Stimulated activated CD4-positive, alpha-beta T cell treated with anti-CD3 and anti-CD28 coated beads, Interleukin-2, amount 100 ng/mL, for 48 hours (primary cell): ENCODE measurements around the gene MME.

Source experiments
- DNase-seq, 2 donors: peaks; one replicate each; pipeline ENCODE4 v3.0.0-alpha.2; 2020

MME gene

DNA sequence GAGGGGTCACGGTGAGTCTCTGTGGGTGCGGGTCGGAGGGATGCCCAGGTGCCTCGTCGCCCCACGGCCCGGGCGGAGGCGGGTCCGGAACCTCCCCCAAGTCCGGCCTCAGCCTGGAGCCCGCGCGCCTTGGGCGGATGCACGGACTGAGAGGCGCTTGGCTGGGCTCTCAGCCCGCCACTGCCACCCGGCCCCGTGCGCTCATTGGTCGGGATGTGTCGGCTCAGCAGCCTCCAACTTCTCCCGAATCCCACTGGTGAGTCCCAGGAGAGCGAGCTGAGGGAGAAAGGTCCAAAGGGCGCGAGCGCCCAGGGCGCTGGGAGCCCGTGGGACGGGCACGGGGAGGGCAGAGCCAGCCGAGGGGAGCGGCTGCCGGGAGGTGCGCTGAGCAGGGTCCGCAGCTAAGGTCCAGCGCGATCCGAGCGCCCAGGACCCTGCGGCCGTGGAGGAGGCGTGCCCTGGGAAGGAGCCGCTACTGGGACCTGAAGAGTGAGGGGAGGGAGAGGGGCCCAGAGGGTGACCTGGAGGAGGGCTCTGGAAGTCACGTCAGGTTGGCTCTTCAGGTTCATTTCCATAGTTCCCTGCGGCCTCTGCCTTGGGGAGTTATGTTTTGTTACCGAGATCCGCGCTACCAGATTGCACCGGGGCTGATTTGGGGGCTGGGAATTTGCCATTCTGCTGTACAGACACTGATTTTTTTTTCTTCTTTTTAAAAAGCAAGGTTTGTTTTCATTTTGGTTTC is at the start of gene MME:
TSS of gene MME (plus strand) at position 574 of the 742 bp plus-strand sequence. CDS start 3,849 bp downstream, outside the sequence.
- no peak for DNase-seq

DNA sequence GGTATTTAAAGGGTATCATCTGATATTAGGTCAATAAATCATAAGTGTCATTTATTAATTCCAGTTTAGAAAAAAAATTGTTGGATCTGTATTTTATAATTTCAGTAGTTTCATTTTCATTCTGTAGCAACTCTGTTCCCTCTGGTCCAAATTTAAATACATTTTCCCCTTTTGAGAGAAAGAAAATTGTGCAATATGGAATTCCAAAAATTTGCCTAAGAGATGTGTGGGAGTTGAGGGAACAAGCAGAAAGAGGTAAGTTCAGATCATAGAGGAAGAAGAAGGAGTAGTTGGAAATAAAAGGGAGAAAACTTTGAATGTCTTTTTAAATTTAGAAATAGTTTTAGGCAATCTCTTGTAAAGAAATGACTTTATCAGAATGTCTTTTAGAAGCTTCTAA is 48.9 kb upstream of the MME start:
- no peak for DNase-seq

DNA sequence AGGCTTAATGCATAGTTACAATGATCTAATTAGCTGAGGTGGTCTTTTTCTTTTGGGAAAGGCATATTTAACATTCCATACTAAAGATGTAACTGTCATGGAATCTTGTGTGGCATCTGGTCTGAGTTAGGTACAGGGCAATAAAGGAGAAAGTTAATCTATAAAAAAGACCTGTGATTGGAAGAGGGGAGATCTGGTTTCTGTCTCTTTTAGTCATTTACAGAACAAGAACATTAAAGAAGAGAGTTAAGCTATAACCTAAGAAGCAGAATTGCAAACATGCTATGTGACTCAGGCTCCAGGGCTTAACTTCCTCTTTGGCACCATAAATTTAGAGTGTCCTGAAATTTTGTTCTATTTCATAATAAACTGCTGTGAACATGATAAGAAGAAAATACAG is 47.2 kb upstream of the MME start:
- DNase-seq: no peak

DNA sequence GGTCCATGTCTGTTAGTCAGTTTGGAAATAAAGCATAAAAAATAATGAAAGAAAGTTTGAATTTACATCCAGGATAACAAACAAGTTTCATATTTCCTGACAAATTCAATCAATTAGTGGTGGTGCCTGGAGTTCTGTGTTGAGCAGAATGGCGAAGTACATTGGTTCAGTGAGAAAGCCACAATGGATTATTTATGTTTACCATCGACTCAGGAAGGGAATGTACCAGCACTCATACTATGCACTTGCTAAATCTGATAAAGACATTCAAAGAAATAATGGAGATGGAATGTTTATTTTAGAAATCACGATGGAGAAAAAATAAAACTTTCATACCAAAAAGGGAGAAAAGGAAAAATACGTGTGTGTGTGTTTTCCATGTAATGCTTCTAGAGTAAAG is 45.3 kb upstream of the MME start:
- no peak for DNase-seq

DNA sequence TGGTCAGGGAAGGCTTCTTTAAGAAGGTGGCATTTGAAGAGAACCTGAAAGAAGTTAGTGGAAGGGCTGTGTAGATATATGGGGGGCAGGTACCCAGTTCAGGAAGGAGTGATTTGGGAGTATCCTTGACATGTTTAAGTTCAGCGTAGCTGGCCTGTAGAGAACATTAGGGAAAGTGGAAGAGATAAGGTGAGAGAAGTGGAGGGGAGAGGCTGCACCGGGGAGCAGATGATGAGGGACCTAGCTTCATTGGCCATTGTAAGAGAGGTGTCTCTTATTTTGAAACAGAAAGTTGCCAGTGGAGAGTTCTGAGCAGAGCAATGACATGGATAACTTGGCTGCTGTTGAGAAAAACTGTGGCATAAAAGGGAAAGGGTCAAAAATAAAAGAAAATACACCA is 44.6 kb upstream of the MME start:
- DNase-seq: no peak

DNA sequence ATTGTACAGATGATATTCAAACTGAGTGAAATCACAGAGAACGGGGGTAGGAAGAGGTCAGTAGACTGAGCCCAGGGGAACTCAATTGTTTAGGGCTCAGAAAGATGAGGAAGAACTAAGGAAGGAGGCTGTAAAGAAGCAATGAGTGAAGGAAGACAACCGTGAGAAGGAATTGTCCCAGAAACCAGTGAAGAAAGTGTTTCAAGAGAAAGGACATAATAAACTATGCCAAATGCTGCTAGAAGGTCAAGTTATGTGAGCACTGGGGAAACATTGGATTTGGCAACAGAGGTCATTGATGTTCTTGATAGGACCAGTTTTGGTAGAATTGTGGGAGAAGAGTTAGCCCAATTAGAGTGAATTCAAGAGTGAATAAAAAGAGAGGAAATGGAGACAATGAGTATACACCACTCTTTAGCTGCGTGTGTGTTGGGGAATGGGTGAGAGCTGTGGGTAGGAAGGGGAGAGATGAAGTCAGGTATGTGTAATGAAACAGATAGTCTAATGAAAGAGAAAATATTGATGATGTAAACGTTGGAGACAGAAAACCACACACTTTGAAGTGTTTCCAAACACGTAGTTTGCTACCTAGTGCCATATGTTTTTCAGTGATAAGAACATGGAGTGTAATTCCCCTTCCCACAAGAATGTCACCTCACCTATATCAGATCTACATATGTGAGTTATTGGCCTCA is 42.5 kb upstream of the MME start:
- DNase-seq: no peak

DNA sequence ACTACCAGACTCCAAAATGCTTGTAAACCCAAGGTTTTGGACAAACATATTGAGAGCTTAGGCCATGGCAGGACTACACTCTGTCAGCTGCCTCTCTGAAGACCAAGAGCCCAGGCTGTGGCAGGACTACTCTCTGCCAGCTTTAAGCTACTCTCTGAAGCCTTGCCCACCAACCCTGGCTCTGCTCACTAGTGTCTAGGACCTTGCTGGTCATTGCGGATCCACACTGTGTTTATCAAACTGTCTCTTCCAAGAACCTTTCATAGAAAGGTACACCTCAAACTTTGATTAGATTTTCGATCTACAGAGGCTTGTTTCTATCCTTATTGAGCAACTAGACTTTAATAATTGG is 41.9 kb upstream of the MME start:
- DNase-seq: no peak

DNA sequence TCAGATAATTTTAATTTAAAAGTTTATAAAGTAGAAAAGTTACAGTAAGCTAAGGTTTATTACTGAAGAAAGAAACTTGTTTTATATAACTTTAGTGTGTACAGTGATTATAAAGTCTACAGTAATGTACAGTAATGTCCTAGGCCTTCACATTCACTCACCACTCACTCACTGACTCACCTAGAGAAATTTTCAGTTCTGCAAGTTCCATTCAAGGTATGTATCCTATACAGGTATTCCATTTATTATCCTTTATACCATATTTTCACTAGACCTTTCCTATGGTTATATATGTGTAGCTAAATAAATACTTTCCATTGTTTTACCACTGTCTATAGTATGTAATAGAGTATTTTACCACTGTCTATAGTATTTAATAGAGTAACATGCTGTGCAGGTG is 33.2 kb upstream of the MME start:
- no peak for DNase-seq

DNA sequence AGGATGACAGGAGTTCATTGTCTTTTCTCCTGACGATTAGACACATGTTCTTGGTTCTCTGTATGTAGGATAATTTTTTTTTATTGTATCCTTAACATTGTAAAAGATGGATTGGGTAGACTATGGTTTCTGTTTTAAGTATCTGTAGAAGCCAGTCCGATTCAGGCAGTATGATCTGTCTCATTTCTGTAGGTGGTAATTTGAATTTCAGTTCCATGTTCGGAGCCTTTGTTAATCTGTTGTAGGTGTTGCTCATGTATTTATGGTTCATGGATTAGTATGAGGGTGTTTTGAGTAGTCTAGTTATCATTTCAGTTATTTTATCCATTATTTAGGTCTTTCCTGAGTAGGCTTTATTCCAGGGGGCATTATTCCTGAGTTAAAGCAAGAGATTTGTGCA is 32.4 kb upstream of the MME start:
- DNase-seq: no peak

DNA sequence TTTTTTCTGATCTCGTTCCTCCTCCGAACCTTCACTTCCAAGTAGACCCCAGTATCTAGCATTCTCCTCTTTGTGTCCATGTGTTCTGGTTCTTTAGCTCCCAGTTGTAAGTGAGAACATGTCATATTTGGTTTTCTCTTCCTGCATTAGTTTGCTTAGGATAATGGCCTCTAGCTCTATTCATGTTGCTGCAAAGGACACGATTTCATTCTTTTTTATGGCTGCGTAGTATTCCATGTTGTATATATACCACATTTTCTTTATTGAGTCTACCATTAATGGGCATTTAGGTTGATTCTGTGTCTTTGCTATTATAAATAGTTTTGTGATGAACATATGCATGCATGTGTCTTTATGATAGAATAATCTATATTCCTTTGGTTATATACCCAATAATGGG is 30.2 kb upstream of the MME start:
- no peak for DNase-seq

DNA sequence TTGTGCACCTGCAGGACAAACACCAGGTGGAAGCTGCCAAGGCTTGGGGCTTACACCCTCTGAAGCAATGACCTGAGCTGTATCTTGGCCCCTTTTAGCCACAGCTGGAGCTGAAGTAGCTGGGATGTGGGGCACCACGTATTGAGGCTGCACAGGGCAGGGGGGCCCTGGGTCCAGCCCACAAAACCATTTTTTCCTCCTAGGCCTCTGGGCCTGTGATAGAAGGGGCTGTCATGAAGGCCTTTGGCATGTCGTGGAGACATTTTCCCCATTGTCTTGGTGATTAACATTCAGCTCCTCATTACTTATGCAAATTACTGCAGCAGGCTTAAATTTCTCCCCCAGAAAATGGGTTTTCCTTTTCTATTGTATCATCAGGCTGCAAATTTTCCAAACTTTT is 27.6 kb upstream of the MME start:
- DNase-seq: no peak

DNA sequence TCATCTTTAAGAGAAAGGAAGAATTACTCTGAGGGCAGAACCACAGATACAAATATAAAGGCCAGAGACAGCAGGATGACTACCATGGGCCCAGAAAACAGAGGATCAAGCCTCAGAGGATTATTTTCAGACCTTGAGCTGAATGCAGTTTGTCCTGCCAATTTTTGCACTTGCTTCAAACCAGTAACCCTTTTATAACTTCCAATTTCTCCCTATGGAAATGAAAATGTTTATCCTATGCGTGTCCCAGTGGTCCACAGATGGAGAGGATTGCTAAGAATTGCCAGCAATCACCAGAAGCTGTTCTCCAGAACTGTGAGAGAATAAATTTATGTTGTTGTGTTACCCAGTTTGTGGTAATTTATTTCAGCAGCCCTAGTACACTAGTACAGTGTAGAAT is 26.4 kb upstream of the MME start:
- DNase-seq: no peak

DNA sequence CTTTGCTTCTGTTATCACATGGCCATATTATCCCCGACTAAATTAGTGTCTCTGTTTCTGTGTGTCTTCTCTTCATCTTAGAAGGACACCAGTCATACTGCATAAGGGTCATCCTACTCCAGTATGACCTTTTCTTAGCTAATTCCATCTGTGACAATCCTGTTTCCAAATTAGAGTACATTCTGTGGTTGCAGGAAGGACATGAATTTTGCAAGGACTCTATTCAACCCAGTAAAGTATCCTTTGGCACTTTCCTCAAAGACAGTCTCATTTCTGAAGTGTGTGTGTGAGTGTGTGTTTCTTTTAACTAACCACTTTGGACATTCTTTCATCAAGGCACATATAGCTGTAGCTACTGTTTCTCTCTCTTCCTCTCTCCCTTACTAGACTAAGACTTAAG is 15.2 kb upstream of the MME start:
- no peak for DNase-seq

DNA sequence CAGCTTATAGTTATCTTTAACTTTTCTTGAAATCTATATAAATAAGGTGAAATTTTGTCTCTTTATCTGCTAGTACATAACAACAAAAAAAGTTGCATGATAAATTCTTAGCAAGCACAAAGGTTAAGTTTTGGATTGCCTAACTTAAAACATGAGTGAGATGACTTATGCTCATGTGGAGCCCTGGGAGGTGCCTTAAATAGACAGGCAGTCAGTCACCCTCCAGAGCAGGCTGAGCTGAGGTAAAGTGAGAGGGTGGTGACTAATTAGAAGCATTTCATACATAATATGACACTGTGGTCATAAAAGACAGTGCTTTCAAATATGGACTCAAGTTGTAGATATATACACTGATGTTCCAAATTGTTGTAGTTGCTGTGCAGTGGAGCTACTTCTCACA is 14.6 kb upstream of the MME start:
- DNase-seq: no peak

DNA sequence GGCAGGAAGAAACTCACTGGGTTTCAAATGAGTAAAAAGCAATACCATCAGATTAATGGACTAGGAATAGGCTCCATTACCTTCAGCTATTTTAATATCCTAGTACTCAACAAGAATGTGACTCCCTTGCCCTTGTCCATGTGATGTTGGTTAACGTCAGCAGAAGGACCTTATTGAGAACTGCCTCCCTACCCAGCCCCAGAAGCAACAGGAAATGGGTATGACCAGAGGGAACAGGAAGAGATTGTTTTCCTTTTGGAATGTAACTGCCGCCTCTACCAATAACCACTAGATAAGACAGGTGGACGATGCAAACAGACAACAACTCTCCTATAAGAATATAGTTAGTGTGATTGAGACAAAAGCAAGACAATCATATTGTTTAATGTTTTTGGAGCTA is 10.4 kb upstream of the MME start:
- DNase-seq: no peak

DNA sequence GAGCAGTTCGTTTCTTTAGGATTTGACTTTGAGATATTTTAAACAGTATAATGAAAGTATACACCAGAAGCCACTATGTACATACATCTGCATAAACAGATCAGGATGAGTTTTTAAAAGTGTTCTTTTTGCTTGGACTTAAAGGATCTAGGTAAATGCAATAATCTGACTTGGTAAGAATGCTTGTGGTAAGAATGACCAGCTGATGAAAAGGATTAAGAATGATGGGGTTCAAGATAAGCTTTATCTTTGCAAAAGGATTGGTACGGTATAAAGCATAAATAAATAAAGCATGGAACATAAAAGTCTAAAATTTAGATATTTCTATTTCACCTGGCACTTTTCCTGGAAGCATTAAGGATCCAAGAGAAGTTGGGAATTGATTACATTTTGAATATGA is 9.8 kb upstream of the MME start:
- no peak for DNase-seq

DNA sequence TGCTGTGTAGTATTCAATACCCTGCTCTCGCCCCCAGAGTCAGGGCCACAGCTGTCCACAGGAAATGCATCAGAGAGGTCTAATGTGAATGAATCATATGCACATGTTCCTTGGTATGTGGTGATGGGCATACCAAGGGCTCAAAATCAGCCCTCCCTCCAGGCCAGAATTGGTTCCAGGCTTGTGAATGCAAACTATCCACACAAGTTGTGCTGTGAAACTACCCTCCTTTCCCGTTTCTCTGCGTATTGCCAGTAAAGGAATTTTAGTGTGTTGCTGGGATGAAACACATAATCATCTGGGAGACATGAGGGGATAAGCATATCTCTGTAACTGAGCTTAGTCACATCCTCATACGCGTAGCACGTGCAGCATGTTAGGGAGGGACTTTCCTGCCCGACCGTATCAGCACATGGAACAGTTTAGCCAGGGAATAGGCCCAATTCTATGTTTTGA is 9.2 kb upstream of the MME start:
- no peak for DNase-seq

DNA sequence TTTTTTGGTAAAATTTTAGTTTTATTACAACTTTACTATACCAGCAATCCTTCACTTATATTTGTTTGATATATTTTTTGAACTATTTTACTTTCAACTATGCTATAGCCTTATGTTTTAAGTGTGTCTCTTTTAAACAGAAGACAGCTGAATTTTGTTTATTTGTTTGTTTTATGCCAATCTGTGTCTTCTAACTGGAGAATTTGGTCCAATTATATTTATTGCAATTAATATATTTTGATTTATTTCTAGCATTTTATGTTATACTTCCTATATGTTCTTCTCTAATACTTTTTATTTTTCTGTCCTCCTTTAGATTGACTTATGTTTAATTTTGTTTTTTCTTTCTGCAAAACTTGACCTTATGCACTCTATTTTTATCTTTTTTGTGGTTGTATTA is 4.9 kb upstream of the MME start:
- no peak for DNase-seq

DNA sequence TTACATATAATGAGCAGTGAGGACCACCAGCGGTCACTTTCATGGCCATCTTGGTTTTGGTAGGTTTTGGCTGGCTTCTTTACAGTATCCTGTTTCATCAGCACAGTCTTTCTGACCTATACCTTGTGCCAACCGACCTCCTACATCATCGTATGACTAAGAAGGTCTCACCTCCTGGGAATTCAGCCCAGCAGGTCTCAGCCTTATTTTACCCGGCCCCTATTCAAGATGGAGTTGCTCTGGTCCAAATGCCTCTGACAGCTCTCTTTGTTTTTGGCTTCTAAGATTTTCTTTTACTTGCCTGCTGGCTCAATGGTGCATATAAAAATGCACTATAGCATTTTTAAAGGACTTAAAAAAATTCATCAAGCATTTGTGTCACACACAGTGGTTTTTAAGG is 3.2 kb upstream of the MME start:
- DNase-seq: no peak

DNA sequence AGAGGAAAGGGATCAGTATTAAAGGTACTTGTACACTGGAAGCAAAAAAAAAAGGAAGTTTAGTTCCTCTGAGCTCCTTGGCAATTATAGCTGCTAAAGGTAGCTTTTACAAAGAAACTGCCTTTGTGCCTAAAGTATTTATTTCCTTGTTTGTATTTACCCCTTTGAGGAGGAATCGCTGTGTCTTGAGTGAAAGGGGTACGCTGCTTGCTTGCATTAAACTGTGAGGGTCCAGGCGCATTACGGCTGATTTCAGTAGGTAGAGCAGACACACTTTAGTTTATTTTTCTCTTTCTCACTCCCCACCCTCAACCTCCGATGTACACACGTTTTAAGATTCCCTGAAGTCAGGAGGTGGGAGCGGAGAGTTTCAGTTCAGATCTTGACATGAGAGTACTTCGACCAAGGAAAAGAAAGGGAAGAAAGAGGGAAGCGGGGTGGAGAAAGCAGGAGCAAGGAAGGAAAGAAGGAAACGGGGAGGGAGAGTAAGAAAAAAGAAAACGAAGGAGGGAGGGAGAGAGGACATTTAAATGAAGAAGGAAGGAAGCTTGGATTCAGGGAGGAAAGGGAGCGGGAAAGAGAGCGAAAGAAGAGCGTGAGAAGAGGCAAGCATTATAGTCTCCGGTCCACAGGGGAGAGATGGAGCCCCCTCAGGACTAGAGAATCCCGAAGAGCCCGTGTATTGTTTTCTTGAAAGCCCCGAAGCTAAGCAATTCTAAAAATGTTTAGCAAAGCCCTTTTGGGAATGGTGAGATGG is 1.2 kb upstream of the MME start:
- DNase-seq: no peak

DNA sequence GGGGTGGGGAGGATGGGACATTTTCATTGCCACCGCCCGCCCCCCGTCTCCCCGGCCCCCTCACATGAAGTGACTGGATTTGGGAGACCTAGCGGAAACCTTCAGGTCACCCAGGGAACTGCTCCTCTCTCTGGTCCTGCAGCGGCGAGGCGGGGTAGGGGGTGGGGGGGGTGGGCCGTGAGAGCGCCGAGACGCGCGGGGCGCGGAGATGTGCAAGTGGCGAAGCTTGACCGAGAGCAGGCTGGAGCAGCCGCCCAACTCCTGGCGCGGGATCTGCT is 712 bp upstream of the MME start:
- DNase-seq: no peak

DNA sequence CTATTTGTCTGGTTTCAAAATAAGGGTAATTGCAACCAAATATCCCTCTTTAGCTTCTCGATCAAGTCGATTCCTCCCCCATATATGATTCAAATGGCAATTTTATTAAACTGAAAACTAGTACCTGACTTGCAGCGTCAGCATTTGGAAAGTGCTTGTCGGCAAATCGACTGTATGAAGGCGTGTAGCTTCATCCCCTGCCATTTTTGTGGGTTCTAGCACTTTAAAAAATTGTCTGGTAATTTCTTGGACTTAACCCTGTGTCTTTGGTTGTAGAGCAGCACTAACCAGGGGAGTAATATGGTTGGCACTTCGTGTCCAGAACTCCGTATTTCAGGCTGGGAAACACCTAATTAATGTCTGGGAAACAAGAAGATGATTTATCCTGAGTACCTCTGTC is 573 bp downstream of the MME start:
- no peak for DNase-seq

DNA sequence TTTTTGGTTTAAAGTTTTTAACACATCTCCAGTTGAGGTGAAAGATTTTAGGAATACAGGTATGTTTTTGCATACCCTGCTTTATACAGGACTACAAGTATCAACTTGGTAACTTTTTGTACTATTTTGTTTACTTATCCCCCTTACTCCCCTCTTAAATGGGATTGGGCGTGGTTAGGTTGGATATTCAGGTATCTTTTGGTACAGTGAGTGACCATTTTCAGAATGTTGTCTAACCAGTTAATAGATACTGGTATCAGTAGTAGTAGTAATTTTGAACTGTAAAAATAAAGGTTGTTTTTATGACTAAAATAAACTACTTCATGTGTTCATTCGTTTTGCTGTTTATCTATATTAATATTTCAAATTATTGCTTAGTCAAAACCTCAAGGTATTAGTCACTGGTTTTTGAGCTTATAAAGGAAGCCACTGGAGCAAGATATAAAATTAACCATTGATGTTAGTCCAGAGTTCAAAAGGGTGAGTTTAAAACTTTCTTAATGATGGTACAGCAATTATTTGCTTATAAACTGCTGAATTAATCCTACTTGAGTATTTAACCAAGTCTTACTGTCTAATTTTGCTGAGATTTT is 3.3 kb downstream of the MME start:
- DNase-seq: no peak

DNA sequence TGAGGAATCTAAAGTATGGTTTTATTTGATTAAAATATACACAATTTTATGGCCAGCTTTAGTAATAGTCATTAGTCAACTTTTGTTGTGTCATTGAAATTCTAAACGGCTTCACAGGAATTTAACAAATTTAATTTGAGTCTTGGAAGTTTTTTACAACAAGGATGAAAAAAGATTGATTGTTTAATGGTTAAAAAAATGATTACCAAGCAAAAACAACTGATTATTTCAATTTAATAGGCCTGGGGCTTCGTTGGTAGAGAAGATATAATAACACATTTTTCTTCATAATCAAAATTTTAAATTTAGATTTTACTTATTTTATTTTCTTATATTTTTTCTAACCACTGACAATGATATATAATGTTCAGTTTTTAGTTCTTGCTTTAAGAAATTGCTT is 4.4 kb downstream of the MME start:
- no peak for DNase-seq
